Measurements from ENCODE around the gene KLHL29. TPM values are rescaled to one million over a fixed set of nuclear protein-coding genes. Genes with fewer than 3 reads are reported as not detected.

Gene KLHL29
- polyA plus RNA-seq, 1 donor from 2014 or later: 42.4 TPM

DNA sequence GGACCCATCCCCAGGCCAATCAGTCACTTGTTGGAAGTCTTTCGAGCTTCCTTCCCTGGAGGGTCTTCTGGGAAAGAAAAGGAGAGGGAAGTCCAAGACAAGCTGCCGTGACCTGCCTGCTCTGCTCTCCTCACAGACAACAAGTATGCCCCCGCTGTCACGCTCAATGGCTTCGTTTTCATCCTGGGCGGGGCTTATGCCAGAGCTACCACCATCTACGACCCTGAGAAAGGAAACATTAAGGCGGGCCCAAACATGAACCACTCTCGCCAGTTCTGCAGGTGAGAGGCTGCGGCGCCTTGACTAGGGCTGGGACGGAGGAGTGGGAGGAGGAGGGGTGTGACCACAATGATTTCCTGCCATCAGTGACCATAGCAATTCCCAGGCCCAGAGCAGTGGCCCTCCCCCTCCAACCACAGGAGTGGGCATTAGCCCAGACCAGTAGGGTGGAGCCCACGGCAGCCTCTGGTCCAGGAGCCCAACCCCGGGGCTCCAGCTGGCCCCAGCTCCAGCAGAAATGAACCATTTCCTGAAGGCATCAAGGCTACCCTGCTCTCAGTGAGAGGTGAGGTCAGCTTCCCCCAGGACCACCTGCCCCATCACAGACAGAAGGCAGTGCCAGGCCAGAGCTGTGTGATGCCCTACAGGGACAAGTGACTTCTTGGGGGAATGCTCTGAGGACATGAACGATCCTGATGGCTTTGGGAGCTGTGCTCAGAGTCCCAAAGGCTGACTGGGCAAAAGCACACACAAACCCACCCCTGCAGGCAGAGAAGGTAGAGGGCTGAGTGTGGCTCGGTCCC, 318.8 kb downstream of the KLHL29 start:
- Histone ChIP-seq H3K79me2 (replicated peaks; ENCODE audit: insufficient read depth, low read length) (no peaks in the 10 kb centered on the region), H3K9me2 (ENCODE audit: insufficient read depth, low read length) (no peaks in the 10 kb centered on the region), H3K4me3 (ENCODE audit: low read length) (no peak overlapping the region), H3K4me2 (ENCODE audit: low read length) (no peak overlapping the region), H3K27me3 (ENCODE audit: insufficient read depth, low read depth, low read length) (no peaks in the 10 kb centered on the region), H3K9ac (ENCODE audit: low read length) (no peak overlapping the region), H3F3A (ENCODE audit: insufficient read depth, low read length, poor library complexity, severe bottlenecking) (no peaks in the 10 kb centered on the region), H4K20me1 (ENCODE audit: insufficient read depth) (no peaks in the 10 kb centered on the region), H2AFZ (ENCODE audit: low read depth, low read length) (no peak overlapping the region), H3K36me3 (ENCODE audit: insufficient read depth, low read length) (peaks cover 29% of the 10 kb centered on the region), H3K9me3 (ENCODE audit: low read length) (no peaks in the 10 kb centered on the region), H3K27ac (ENCODE audit: low read length) (no peak overlapping the region)
- no peak for TF ChIP-seq EP300 (conservative IDR thresholded peaks at IDR 0.05; ENCODE audit: poor library complexity, severe bottlenecking)
- TF ChIP-seq, protein P1, sequence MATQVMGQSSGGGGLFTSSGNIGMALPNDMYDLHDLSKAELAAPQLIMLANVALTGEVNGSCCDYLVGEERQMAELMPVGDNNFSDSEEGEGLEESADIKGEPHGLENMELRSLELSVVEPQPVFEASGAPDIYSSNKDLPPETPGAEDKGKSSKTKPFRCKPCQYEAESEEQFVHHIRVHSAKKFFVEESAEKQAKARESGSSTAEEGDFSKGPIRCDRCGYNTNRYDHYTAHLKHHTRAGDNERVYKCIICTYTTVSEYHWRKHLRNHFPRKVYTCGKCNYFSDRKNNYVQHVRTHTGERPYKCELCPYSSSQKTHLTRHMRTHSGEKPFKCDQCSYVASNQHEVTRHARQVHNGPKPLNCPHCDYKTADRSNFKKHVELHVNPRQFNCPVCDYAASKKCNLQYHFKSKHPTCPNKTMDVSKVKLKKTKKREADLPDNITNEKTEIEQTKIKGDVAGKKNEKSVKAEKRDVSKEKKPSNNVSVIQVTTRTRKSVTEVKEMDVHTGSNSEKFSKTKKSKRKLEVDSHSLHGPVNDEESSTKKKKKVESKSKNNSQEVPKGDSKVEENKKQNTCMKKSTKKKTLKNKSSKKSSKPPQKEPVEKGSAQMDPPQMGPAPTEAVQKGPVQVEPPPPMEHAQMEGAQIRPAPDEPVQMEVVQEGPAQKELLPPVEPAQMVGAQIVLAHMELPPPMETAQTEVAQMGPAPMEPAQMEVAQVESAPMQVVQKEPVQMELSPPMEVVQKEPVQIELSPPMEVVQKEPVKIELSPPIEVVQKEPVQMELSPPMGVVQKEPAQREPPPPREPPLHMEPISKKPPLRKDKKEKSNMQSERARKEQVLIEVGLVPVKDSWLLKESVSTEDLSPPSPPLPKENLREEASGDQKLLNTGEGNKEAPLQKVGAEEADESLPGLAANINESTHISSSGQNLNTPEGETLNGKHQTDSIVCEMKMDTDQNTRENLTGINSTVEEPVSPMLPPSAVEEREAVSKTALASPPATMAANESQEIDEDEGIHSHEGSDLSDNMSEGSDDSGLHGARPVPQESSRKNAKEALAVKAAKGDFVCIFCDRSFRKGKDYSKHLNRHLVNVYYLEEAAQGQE (IDR thresholded peaks at IDR 0.05; ENCODE audit: borderline replicate concordance): no peak
- TF ChIP-seq POLR2AphosphoS5 (IDR thresholded peaks at IDR 0.05): no peak
- TF ChIP-seq MXI1 (conservative IDR thresholded peaks at IDR 0.05; ENCODE audit: poor library complexity, severe bottlenecking): no peak
- TF ChIP-seq, protein P2, sequence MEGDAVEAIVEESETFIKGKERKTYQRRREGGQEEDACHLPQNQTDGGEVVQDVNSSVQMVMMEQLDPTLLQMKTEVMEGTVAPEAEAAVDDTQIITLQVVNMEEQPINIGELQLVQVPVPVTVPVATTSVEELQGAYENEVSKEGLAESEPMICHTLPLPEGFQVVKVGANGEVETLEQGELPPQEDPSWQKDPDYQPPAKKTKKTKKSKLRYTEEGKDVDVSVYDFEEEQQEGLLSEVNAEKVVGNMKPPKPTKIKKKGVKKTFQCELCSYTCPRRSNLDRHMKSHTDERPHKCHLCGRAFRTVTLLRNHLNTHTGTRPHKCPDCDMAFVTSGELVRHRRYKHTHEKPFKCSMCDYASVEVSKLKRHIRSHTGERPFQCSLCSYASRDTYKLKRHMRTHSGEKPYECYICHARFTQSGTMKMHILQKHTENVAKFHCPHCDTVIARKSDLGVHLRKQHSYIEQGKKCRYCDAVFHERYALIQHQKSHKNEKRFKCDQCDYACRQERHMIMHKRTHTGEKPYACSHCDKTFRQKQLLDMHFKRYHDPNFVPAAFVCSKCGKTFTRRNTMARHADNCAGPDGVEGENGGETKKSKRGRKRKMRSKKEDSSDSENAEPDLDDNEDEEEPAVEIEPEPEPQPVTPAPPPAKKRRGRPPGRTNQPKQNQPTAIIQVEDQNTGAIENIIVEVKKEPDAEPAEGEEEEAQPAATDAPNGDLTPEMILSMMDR (IDR thresholded peaks at IDR 0.05; ENCODE audit: poor library complexity, severe bottlenecking): no peak
- TF ChIP-seq EZH2 (IDR thresholded peaks at IDR 0.05; ENCODE audit: borderline replicate concordance, insufficient read depth, low read length, poor library complexity, severe bottlenecking): no peak

DNA sequence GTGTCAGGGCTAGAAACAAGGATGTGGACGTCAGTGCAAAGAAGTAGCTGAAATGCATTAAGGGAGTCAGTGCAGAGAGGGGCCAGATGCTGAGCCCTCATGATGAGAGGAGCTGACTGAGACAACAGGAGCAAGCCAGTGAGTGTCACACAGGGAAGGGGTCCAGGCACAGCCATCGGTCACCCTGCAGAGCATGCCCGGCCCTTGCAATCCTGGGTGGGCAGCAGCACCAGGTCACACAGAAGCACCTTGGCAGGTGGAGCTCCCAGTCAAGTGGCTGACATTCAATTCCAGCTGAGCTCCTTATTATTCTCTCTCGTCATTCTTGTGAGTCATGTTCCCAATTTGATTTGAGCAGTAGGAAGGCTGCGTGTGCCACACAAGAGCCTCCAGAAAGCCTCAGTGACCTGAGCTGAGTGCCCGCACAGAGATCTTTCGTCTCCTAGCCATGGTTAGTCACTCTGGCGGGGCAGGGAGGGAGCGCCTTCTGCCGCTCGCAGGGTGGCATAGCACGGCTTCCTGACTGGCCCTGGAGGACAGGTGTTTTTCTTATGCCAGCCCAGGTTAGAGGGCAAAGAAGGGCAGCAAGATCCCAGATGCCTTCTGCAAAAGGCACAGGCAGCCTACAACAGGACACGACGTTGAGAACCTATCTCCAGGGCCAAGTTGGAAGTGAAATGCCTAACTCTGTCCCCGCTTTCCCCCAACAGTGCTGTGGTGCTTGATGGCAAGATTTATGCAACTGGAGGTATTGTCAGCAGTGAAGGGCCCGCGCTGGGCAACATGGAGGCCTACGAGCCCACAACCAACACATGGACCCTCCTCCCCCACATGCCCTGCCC, 321.0 kb downstream of the KLHL29 start:
- TF ChIP-seq, protein P2 (IDR thresholded peaks at IDR 0.05; ENCODE audit: poor library complexity, severe bottlenecking): no peak
- no peak for TF ChIP-seq SMC3 (conservative IDR thresholded peaks at IDR 0.05; ENCODE audit: poor library complexity)
- no peak for TF ChIP-seq MXI1 (conservative IDR thresholded peaks at IDR 0.05; ENCODE audit: poor library complexity, severe bottlenecking)
- TF ChIP-seq, protein P1 (IDR thresholded peaks at IDR 0.05; ENCODE audit: borderline replicate concordance): no peak
- no peak for TF ChIP-seq RAD21 (conservative IDR thresholded peaks at IDR 0.05)
- TF ChIP-seq EZH2 (IDR thresholded peaks at IDR 0.05; ENCODE audit: borderline replicate concordance, insufficient read depth, low read length, poor library complexity, severe bottlenecking): no peak
- TF ChIP-seq EP300 (conservative IDR thresholded peaks at IDR 0.05; ENCODE audit: poor library complexity, severe bottlenecking): no peak
- no peak for TF ChIP-seq POLR2AphosphoS5 (IDR thresholded peaks at IDR 0.05)
- TF ChIP-seq TAF1 (IDR thresholded peaks at IDR 0.05; ENCODE audit: low read depth): no peak
- H3K9ac ChIP-seq (ENCODE audit: low read length): no peak overlapping the region
- H4K20me1 ChIP-seq (ENCODE audit: insufficient read depth): no peaks in the 10 kb centered on the region
- no peaks in the 10 kb centered on the region for H3K27me3 ChIP-seq (ENCODE audit: insufficient read depth, low read depth, low read length)
- no peak overlapping the region for H2AFZ ChIP-seq (ENCODE audit: low read depth, low read length)
- H3K9me3 ChIP-seq (ENCODE audit: low read length): no peaks in the 10 kb centered on the region
- peaks cover 16% of the 10 kb centered on the region for H3K36me3 ChIP-seq (ENCODE audit: insufficient read depth, low read length)
- H3K79me2 ChIP-seq (replicated peaks; ENCODE audit: insufficient read depth, low read length): no peaks in the 10 kb centered on the region
- no peak overlapping the region for H3K4me2 ChIP-seq (ENCODE audit: low read length)
- H3K27ac ChIP-seq (ENCODE audit: low read length): no peak overlapping the region
- no peaks in the 10 kb centered on the region for H3F3A ChIP-seq (ENCODE audit: insufficient read depth, low read length, poor library complexity, severe bottlenecking)
- H3K9me2 ChIP-seq (ENCODE audit: insufficient read depth, low read length): no peaks in the 10 kb centered on the region
- H3K4me3 ChIP-seq (ENCODE audit: low read length): no peak overlapping the region
